Measurements from ENCODE around the gene CYB5D1.

Gene CYB5D1

GRCh38 chr17:7824021-7824924 lies 33.5 kb upstream of the CYB5D1 start:
- Mint-ChIP-seq H3K9me3 (no peaks in the 10 kb centered on the region), H3K27ac (no peak overlapping the region), H3K27me3 (peaks cover 28% of the 10 kb centered on the region), H3K4me1 (ENCODE audit: low read depth) (peaks cover 10% of the 10 kb centered on the region), H3K4me3 (no peak overlapping the region), H3K36me3 (ENCODE audit: low read depth) (no peaks in the 10 kb centered on the region)
- intact Hi-C loops (cut with micrococcal nuclease) = no loop called here

- H3K27me3 Mint-ChIP-seq = peaks cover 27% of the 10 kb centered on the region
- H3K4me3 Mint-ChIP-seq = no peak overlapping the region
- no peaks in the 10 kb centered on the region for H3K9me3 Mint-ChIP-seq
- no peak overlapping the region for H3K27ac Mint-ChIP-seq
- intact Hi-C loops (cut with micrococcal nuclease) = no loop called here
- H3K36me3 Mint-ChIP-seq (ENCODE audit: low read depth) = no peaks in the 10 kb centered on the region
- H3K4me1 Mint-ChIP-seq (ENCODE audit: low read depth) = peaks cover 10% of the 10 kb centered on the region
Observed at GRCh38 chr17:7825206-7825990, 32.4 kb upstream of the CYB5D1 start.

GRCh38 chr17:7830616-7831015 lies 27.2 kb upstream of the CYB5D1 start:
- no peak overlapping the region for H3K4me3 Mint-ChIP-seq
- intact Hi-C loops (cut with micrococcal nuclease) = no loop called here
- peaks cover 23% of the 10 kb centered on the region for H3K4me1 Mint-ChIP-seq (ENCODE audit: low read depth)
- H3K27me3 Mint-ChIP-seq = peaks cover 36% of the 10 kb centered on the region
- no peak overlapping the region for H3K27ac Mint-ChIP-seq
- H3K9me3 Mint-ChIP-seq = no peaks in the 10 kb centered on the region
- H3K36me3 Mint-ChIP-seq (ENCODE audit: low read depth) = peaks cover 18% of the 10 kb centered on the region

GRCh38 chr17:7831233-7831632 lies 26.6 kb upstream of the CYB5D1 start:
- Mint-ChIP-seq H3K27me3 (peaks cover 36% of the 10 kb centered on the region), H3K9me3 (no peaks in the 10 kb centered on the region), H3K4me3 (no peak overlapping the region), H3K36me3 (ENCODE audit: low read depth) (peaks cover 22% of the 10 kb centered on the region), H3K4me1 (ENCODE audit: low read depth) (peaks cover 26% of the 10 kb centered on the region), H3K27ac (no peak overlapping the region)
- intact Hi-C loops (cut with micrococcal nuclease) = no loop called here

- Mint-ChIP-seq H3K36me3 (ENCODE audit: low read depth) (peaks cover 24% of the 10 kb centered on the region), H3K9me3 (no peaks in the 10 kb centered on the region), H3K27me3 (peaks cover 27% of the 10 kb centered on the region), H3K4me1 (ENCODE audit: low read depth) (peaks cover 38% of the 10 kb centered on the region), H3K4me3 (no peak overlapping the region), H3K27ac (no peak overlapping the region)
- intact Hi-C loops (cut with micrococcal nuclease) = no loop called here
Observed at GRCh38 chr17:7832431-7832830, 25.4 kb upstream of the CYB5D1 start.

GRCh38 chr17:7833011-7833794 lies 24.6 kb upstream of the CYB5D1 start:
- Mint-ChIP-seq H3K27me3 (peaks cover 23% of the 10 kb centered on the region), H3K9me3 (no peaks in the 10 kb centered on the region), H3K4me3 (peak overlapping the region; percentile 87), H3K27ac (peak overlapping the region; percentile 98), H3K36me3 (ENCODE audit: low read depth) (peaks cover 24% of the 10 kb centered on the region), H3K4me1 (ENCODE audit: low read depth) (peaks cover 43% of the 10 kb centered on the region)
- intact Hi-C loops (cut with micrococcal nuclease) = no loop called here

GRCh38 chr17:7833795-7834541 lies 23.8 kb upstream of the CYB5D1 start, which contains the start of gene KDM6B:
Gene KDM6B, plus strand, starts transcription at chr17:7834217. Its CDS starts 11,338 bp downstream, at chr17:7845555.
- Mint-ChIP-seq H3K4me1 (ENCODE audit: low read depth) (peaks cover 51% of the 10 kb centered on the region), H3K4me3 (peak within 1 kb of the TSS; percentile 87), H3K27me3 (peaks cover 23% of the 10 kb centered on the region), H3K27ac (peak within 1 kb of the TSS; percentile 98), H3K36me3 (ENCODE audit: low read depth) (peaks cover 24% of the 10 kb centered on the region), H3K9me3 (no peaks in the 10 kb centered on the region)
- intact Hi-C loops (cut with micrococcal nuclease) = loop anchor here (2.0 kb wide), 1 partner anchor 17 kb away; no protein-coding TSS in a partner anchor

- Mint-ChIP-seq H3K27me3 (peaks cover 23% of the 10 kb centered on the region), H3K27ac (peak overlapping the region; percentile 98), H3K9me3 (no peaks in the 10 kb centered on the region), H3K4me1 (ENCODE audit: low read depth) (peaks cover 56% of the 10 kb centered on the region), H3K4me3 (peak overlapping the region; percentile 87), H3K36me3 (ENCODE audit: low read depth) (peaks cover 24% of the 10 kb centered on the region)
- intact Hi-C loops (cut with micrococcal nuclease) = loop anchor here (2.0 kb wide), 1 partner anchor 16 kb away; no protein-coding TSS in a partner anchor
Observed at GRCh38 chr17:7834542-7834956, 23.3 kb upstream of the CYB5D1 start.

GRCh38 chr17:7834957-7835813 lies 22.6 kb upstream of the CYB5D1 start:
- Mint-ChIP-seq H3K36me3 (ENCODE audit: low read depth) (peaks cover 28% of the 10 kb centered on the region), H3K4me1 (ENCODE audit: low read depth) (peaks cover 62% of the 10 kb centered on the region), H3K9me3 (no peaks in the 10 kb centered on the region), H3K4me3 (peak overlapping the region; percentile 87), H3K27me3 (peaks cover 23% of the 10 kb centered on the region), H3K27ac (peak overlapping the region; percentile 98)
- intact Hi-C loops (cut with micrococcal nuclease) = loop anchor here (1.0 to 2.0 kb wide), 2 partner anchors 8 to 16 kb away; no protein-coding TSS in a partner anchor

- peak overlapping the region; percentile 98 for H3K27ac Mint-ChIP-seq
- H3K9me3 Mint-ChIP-seq = no peaks in the 10 kb centered on the region
- H3K36me3 Mint-ChIP-seq (ENCODE audit: low read depth) = peaks cover 35% of the 10 kb centered on the region
- H3K4me3 Mint-ChIP-seq = peak overlapping the region; percentile 87
- peaks cover 70% of the 10 kb centered on the region for H3K4me1 Mint-ChIP-seq (ENCODE audit: low read depth)
- intact Hi-C loops (cut with micrococcal nuclease) = loop anchor here (1.0 to 2.0 kb wide), 2 partner anchors 7 to 15 kb away; no protein-coding TSS in a partner anchor
- H3K27me3 Mint-ChIP-seq = peaks cover 17% of the 10 kb centered on the region
Observed at GRCh38 chr17:7835814-7836595, 21.8 kb upstream of the CYB5D1 start.

- Mint-ChIP-seq H3K4me1 (ENCODE audit: low read depth) (peaks cover 76% of the 10 kb centered on the region), H3K4me3 (peak overlapping the region; percentile 87), H3K27ac (peak overlapping the region; percentile 98), H3K27me3 (peaks cover 16% of the 10 kb centered on the region), H3K9me3 (no peaks in the 10 kb centered on the region), H3K36me3 (ENCODE audit: low read depth) (peaks cover 43% of the 10 kb centered on the region)
- intact Hi-C loops (cut with micrococcal nuclease) = no loop called here
Observed at GRCh38 chr17:7836596-7837407, 21.0 kb upstream of the CYB5D1 start.

Measured in dendritic cell treated with granulocyte-macrophage colony-stimulating factor and Interleukin-4, amounts not matched to agents 40 ng/mL and 50 ng/mL, for 4 days (primary cell).